GM12878 (cell line): ENCODE results near the gene CLEC4E.

Experiments used
- GABPA ChIP-seq: IDR thresholded peaks from 2 replicates; pipeline ENCODE4 v1.6.1; 2014; ENCODE audit warnings: antibody characterized with exemption, low read depth, mild to moderate bottlenecking, inconsistent platforms
- HDGF ChIP-seq: fragments of 450-650 bp; IDR thresholded peaks from 2 replicates; pipeline ENCODE4 v1.6.1; 2016; ENCODE audit warnings: antibody characterized with exemption
- JUND ChIP-seq: IDR thresholded peaks from 2 replicates; pipeline ENCODE4 v1.6.1; 2012; ENCODE audit warnings: low read depth, mild to moderate bottlenecking, low read length, improper control_type of control experiment, moderate library complexity

- no peak for TF ChIP-seq GABPA
- no peak for TF ChIP-seq HDGF
- TF ChIP-seq JUND = no peak
Observed at GRCh38 chr12:8519171-8519570, 21.5 kb downstream of the CLEC4E start.
